ENCODE measurements around the gene MZB1.

GRCh38 chr5:139374909-139375308, 14.8 kb downstream of the MZB1 start:
- TF ChIP-seq, protein P1, sequence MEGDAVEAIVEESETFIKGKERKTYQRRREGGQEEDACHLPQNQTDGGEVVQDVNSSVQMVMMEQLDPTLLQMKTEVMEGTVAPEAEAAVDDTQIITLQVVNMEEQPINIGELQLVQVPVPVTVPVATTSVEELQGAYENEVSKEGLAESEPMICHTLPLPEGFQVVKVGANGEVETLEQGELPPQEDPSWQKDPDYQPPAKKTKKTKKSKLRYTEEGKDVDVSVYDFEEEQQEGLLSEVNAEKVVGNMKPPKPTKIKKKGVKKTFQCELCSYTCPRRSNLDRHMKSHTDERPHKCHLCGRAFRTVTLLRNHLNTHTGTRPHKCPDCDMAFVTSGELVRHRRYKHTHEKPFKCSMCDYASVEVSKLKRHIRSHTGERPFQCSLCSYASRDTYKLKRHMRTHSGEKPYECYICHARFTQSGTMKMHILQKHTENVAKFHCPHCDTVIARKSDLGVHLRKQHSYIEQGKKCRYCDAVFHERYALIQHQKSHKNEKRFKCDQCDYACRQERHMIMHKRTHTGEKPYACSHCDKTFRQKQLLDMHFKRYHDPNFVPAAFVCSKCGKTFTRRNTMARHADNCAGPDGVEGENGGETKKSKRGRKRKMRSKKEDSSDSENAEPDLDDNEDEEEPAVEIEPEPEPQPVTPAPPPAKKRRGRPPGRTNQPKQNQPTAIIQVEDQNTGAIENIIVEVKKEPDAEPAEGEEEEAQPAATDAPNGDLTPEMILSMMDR (IDR thresholded peaks at IDR 0.05): no peak
- no peak for TF ChIP-seq POLR2A (IDR thresholded peaks at IDR 0.05)
